ENCODE measurements around the gene MAP1S.

DNA sequence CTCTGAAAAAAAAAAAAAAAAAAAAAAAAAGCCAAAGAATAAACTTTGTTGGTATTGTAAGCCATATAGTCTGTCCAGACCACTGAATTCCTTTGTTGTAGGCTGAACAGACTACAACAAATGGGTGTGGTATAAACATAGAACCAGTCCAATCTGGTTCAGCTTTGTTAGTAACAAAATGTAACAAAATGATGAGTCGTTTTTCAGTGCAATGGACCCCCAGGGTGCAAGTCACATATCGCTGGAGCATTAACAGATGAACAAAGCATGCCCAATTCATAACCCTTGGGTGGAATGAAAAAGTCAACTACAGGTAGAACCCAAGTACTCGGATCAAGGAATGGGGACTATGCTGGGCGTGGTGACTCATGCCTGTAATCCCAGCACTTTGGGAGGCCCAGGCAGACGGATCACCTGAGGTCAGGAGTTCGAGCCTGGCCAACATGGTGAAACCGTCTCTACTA lies 18.4 kb downstream of the MAP1S start:
- TF ChIP-seq POLR2A (IDR thresholded peaks at IDR 0.05; ENCODE audit: low read depth, low read length) (no peak), MAZ (IDR thresholded peaks at IDR 0.05; ENCODE audit: borderline replicate concordance, low read depth, low read length) (no peak), MXI1 (IDR thresholded peaks at IDR 0.05; ENCODE audit: borderline replicate concordance, low read depth, low read length) (no peak), RFX5 (IDR thresholded peaks at IDR 0.05; ENCODE audit: low read depth, low read length) (no peak), SMC3 (IDR thresholded peaks at IDR 0.05; ENCODE audit: low read depth, low read length) (no peak), CEBPB (IDR thresholded peaks at IDR 0.05; ENCODE audit: low read depth, low read length) (no peak)
- TF ChIP-seq, protein P1, sequence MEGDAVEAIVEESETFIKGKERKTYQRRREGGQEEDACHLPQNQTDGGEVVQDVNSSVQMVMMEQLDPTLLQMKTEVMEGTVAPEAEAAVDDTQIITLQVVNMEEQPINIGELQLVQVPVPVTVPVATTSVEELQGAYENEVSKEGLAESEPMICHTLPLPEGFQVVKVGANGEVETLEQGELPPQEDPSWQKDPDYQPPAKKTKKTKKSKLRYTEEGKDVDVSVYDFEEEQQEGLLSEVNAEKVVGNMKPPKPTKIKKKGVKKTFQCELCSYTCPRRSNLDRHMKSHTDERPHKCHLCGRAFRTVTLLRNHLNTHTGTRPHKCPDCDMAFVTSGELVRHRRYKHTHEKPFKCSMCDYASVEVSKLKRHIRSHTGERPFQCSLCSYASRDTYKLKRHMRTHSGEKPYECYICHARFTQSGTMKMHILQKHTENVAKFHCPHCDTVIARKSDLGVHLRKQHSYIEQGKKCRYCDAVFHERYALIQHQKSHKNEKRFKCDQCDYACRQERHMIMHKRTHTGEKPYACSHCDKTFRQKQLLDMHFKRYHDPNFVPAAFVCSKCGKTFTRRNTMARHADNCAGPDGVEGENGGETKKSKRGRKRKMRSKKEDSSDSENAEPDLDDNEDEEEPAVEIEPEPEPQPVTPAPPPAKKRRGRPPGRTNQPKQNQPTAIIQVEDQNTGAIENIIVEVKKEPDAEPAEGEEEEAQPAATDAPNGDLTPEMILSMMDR (conservative IDR thresholded peaks at IDR 0.05; ENCODE audit: low read depth, low read length), result no peak
- TF ChIP-seq, protein P2, sequence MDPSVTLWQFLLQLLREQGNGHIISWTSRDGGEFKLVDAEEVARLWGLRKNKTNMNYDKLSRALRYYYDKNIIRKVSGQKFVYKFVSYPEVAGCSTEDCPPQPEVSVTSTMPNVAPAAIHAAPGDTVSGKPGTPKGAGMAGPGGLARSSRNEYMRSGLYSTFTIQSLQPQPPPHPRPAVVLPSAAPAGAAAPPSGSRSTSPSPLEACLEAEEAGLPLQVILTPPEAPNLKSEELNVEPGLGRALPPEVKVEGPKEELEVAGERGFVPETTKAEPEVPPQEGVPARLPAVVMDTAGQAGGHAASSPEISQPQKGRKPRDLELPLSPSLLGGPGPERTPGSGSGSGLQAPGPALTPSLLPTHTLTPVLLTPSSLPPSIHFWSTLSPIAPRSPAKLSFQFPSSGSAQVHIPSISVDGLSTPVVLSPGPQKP (IDR thresholded peaks at IDR 0.05; ENCODE audit: borderline replicate concordance, low read depth, low read length), result no peak
